Smooth muscle cell (in vitro differentiated cells): ENCODE measurements around the gene LHFPL6. TPM values are rescaled to one million over a fixed set of nuclear protein-coding genes. Genes with fewer than 3 reads are reported as not detected.

Source experiments
- DNase-seq: peaks from one replicate; lab custom pipeline; 2025; ENCODE audit not compliant: unreplicated experiment; lab: John Stamatoyannopoulos, UW
- H2AFZ ChIP-seq: fragments of 200-600 bp; sonication (generic); 2 replicates; pipeline ENCODE4 v1.6.0; 2016; ENCODE audit warnings: antibody characterized with exemption, low read depth, mild to moderate bottlenecking
- H3F3A ChIP-seq: fragments of 200-600 bp; sonication (generic); 2 replicates; pipeline ENCODE4 v1.6.0; 2017; ENCODE audit warnings: antibody characterized with exemption, low read depth
- H3K27ac ChIP-seq: fragments of 200-600 bp; sonication (generic); 2 replicates; pipeline ENCODE4 v1.5.1; 2016; ENCODE audit warnings: low read depth, mild to moderate bottlenecking
- H3K27me3 ChIP-seq: fragments of 200-600 bp; sonication (generic); 2 replicates; pipeline ENCODE4 v1.6.1; 2016; ENCODE audit warnings: low read depth, mild to moderate bottlenecking
- H3K36me3 ChIP-seq: fragments of 200-600 bp; sonication (generic); 2 replicates; pipeline ENCODE4 v1.5.1; 2016; ENCODE audit warnings: low read depth
- H3K4me1 ChIP-seq: fragments of 200-600 bp; sonication (generic); 2 replicates; pipeline ENCODE4 v1.5.1; 2016; ENCODE audit warnings: low read depth
- H3K4me2 ChIP-seq: fragments of 200-600 bp; sonication (generic); 2 replicates; pipeline ENCODE4 v1.6.0; 2016; ENCODE audit warnings: mild to moderate bottlenecking
- H3K4me3 ChIP-seq: fragments of 200-600 bp; sonication (generic); 2 replicates; pipeline ENCODE4 v1.5.1; 2016; ENCODE audit warnings: mild to moderate bottlenecking
- H3K79me2 ChIP-seq: fragments of 200-600 bp; sonication (generic); 2 replicates; pipeline ENCODE4 v1.6.0; 2016; ENCODE audit warnings: low read depth, mild to moderate bottlenecking
- H3K9ac ChIP-seq: fragments of 200-600 bp; sonication (generic); 2 replicates; pipeline ENCODE4 v1.6.0; 2016; ENCODE audit warnings: low read depth
- H3K9me3 ChIP-seq: fragments of 200-600 bp; sonication (generic); replicated peaks from 2 replicates; pipeline ENCODE4 v1.5.1; 2016; ENCODE audit warnings: low read depth
- H4K20me1 ChIP-seq: fragments of 200-600 bp; sonication (generic); 2 replicates; pipeline ENCODE4 v1.6.0; 2016; ENCODE audit warnings: low read depth
- CTCF ChIP-seq: fragments of 200-600 bp; sonication (generic); IDR thresholded peaks from 2 replicates; pipeline ENCODE4 v1.5.1; 2017; ENCODE audit warnings: borderline replicate concordance, mild to moderate bottlenecking, antibody characterized with exemption; ENCODE audit not compliant: insufficient read depth, poor library complexity, severe bottlenecking
- WGBS: methylation state at CpG from one replicate; pipeline ENCODE4 v1.1.7; 2016; ENCODE audit warnings: low lambda C conversion rate; 5-methylcytosine and 5-hydroxymethylcytosine counted together
- polyA plus RNA-seq: library from polyadenylated mRNA; unstranded; fragments of >200 nt; fragmentation: Nextera tagmentation; extraction: Ambion mirVana; gene quantifications from 2 replicates; pipeline ENCODE4 v1.2.1, GENCODE V29; 2016
- total RNA-seq: library from RNA; depleted of rRNA; stranded (reverse); fragments of >200 nt; gene quantifications from 2 replicates; pipeline ENCODE4 v1.2.3, GENCODE V29; 2014

LHFPL6 gene
- total and polyA plus RNA-seq, 2 experiments from 2014 or later = 24.7 to 43.6 TPM

- no peak overlapping the region for H3K9ac ChIP-seq
- H4K20me1 ChIP-seq = no peaks in the 10 kb centered on the region
- H3K27ac ChIP-seq = no peak overlapping the region
- no peaks in the 10 kb centered on the region for H3K27me3 ChIP-seq
- no peaks in the 10 kb centered on the region for H3K4me1 ChIP-seq
- no peak overlapping the region for H3K4me2 ChIP-seq
- DNase-seq = no peak
- no peaks in the 10 kb centered on the region for H3F3A ChIP-seq
- H3K4me3 ChIP-seq = no peak overlapping the region
- no peaks in the 10 kb centered on the region for H3K36me3 ChIP-seq
- no peak overlapping the region for H2AFZ ChIP-seq
- no peaks in the 10 kb centered on the region for H3K79me2 ChIP-seq
- no peak for TF ChIP-seq CTCF
- no peaks in the 10 kb centered on the region for H3K9me3 ChIP-seq
- WGBS = 78% methylated on average over 3 of the region's 3 CpGs
Observed at GRCh38 chr13:39335721-39336120, 267.3 kb downstream of the LHFPL6 start.

GRCh38 chr13:39330504-39330903 is 272.5 kb downstream of the LHFPL6 start:
- WGBS = 97% methylated on average over 2 of the region's 2 CpGs

GRCh38 chr13:39329182-39329639 is 273.8 kb downstream of the LHFPL6 start:
- Histone ChIP-seq H3K79me2 (no peaks in the 10 kb centered on the region), H3K9me3 (no peaks in the 10 kb centered on the region), H2AFZ (no peak overlapping the region), H3K36me3 (no peaks in the 10 kb centered on the region), H3F3A (no peaks in the 10 kb centered on the region), H3K9ac (no peak overlapping the region), H4K20me1 (no peaks in the 10 kb centered on the region), H3K4me1 (no peaks in the 10 kb centered on the region), H3K27ac (no peak overlapping the region), H3K4me2 (no peak overlapping the region), H3K4me3 (no peak overlapping the region), H3K27me3 (no peaks in the 10 kb centered on the region)
- no peak for DNase-seq
- TF ChIP-seq CTCF = no peak
- 56% methylated on average over 5 of the region's 5 CpGs for WGBS

More at GRCh38 chr13:39330504-39330903, 272.5 kb downstream of the LHFPL6 start:
- H3K4me3 ChIP-seq = no peak overlapping the region
- TF ChIP-seq CTCF = no peak
- no peaks in the 10 kb centered on the region for H3K27me3 ChIP-seq
- no peak overlapping the region for H3K27ac ChIP-seq
- no peak overlapping the region for H3K9ac ChIP-seq
- no peaks in the 10 kb centered on the region for H3K79me2 ChIP-seq
- no peak overlapping the region for H3K4me2 ChIP-seq
- H3K4me1 ChIP-seq = no peaks in the 10 kb centered on the region
- no peaks in the 10 kb centered on the region for H3K9me3 ChIP-seq
- H2AFZ ChIP-seq = no peak overlapping the region
- no peak for DNase-seq
- H3K36me3 ChIP-seq = no peaks in the 10 kb centered on the region
- no peaks in the 10 kb centered on the region for H4K20me1 ChIP-seq
- no peaks in the 10 kb centered on the region for H3F3A ChIP-seq

GRCh38 chr13:39327172-39327479 is 275.9 kb downstream of the LHFPL6 start:
- Histone ChIP-seq H3F3A (no peaks in the 10 kb centered on the region), H3K9ac (no peak overlapping the region), H3K9me3 (no peaks in the 10 kb centered on the region), H3K27me3 (no peaks in the 10 kb centered on the region), H2AFZ (no peak overlapping the region), H3K4me2 (no peak overlapping the region), H3K27ac (no peak overlapping the region), H3K4me3 (no peak overlapping the region), H4K20me1 (no peaks in the 10 kb centered on the region), H3K36me3 (no peaks in the 10 kb centered on the region), H3K4me1 (peaks cover 11% of the 10 kb centered on the region), H3K79me2 (no peaks in the 10 kb centered on the region)
- no peak for DNase-seq
- WGBS = 94% methylated on average over 1 of the region's 1 CpG
- TF ChIP-seq CTCF = no peak
